IMR-90 (cell line): ENCODE results near the gene DEPDC1. TPM values are rescaled to one million over a fixed set of nuclear protein-coding genes. Genes with fewer than 3 reads are reported as not detected.
"Not testable (repeated sequence)": the region's sequence is repeated elsewhere in the genome, so short reads cannot be mapped to it uniquely, and the experiment has no call there.

ENCODE experiments used
- ATAC-seq: fragments of 200-7000 bp; cut with Tn5 transposase; 2 replicates; pipeline ENCODE4 v1.9.1; 2020; ENCODE audit warnings: low read depth, mild to moderate bottlenecking, moderate library complexity
- BruUV-seq: library from RNA; stranded (reverse); fragments of 400-500 nt; replicated peaks from 2 replicates; lab custom pipeline; 2021; lab: Mats Ljungman, UMichigan
- CTCF ChIA-PET: fragments of 300-600 bp; formaldehyde crosslinking; extraction: SDS; loops from one replicate; lab custom pipeline; 2021; ENCODE audit warnings: antibody characterized with exemption; lab: Yijun Ruan, JAX
- POLR2A ChIA-PET: fragments of 300-600 bp; sonication (Branson Sonifier 250); formaldehyde crosslinking; loops from one replicate; lab custom pipeline; 2022; ENCODE audit warnings: antibody characterized with exemption; ENCODE audit not compliant: unreplicated experiment; lab: Charles Lee
- DNase-seq: peaks from one replicate; pipeline ENCODE4 v3.0.0; 2013
- H2AFZ ChIP-seq: replicated peaks from 2 replicates; pipeline ENCODE3; 2013; ENCODE audit warnings: low read length, mild to moderate bottlenecking; ENCODE audit not compliant: poor library complexity
- H2AK5ac ChIP-seq: 2 replicates; pipeline ENCODE4 v1.6.1; 2013; ENCODE audit warnings: low read depth, low read length, inconsistent platforms
- H2AK9ac ChIP-seq: replicated peaks from 2 replicates; pipeline ENCODE3; 2013; ENCODE audit warnings: mild to moderate bottlenecking, low read depth, low read length, moderate library complexity; ENCODE audit not compliant: poor library complexity
- H2BK120ac ChIP-seq: 2 replicates; pipeline ENCODE4 v1.6.1; 2013; ENCODE audit warnings: low read depth, low read length, inconsistent platforms
- H2BK15ac ChIP-seq: 3 replicates; pipeline ENCODE4 v1.6.1; 2013; ENCODE audit warnings: low read depth, low read length, inconsistent platforms
- H2BK20ac ChIP-seq: 2 replicates; pipeline ENCODE4 v1.6.1; 2013; ENCODE audit warnings: low read depth, mild to moderate bottlenecking, inconsistent platforms, low read length, moderate library complexity
- H2BK5ac ChIP-seq: 2 replicates; pipeline ENCODE4 v1.6.1; 2013; ENCODE audit warnings: mild to moderate bottlenecking, low read depth, low read length, inconsistent platforms; ENCODE audit not compliant: poor library complexity, severe bottlenecking
- H3K14ac ChIP-seq: replicated peaks from 2 replicates; pipeline ENCODE4 v1.6.1; 2013; ENCODE audit warnings: low read depth, low read length, inconsistent platforms
- H3K18ac ChIP-seq: 2 replicates; pipeline ENCODE4 v1.6.1; 2013; ENCODE audit warnings: low read depth, low read length, control low read depth
- H3K23ac ChIP-seq: 2 replicates; pipeline ENCODE4 v1.6.1; 2013; ENCODE audit warnings: low read depth, low read length, inconsistent platforms
- H3K27ac ChIP-seq: 2 replicates; pipeline ENCODE4 v1.5.1; 2013; ENCODE audit warnings: mild to moderate bottlenecking, control low read depth, low read length; ENCODE audit not compliant: insufficient read depth
- H3K27me3 ChIP-seq: 2 replicates; pipeline ENCODE4 v1.6.1; 2013; ENCODE audit warnings: low read length; ENCODE audit not compliant: control insufficient read depth, insufficient read depth
- H3K36me3 ChIP-seq: 2 replicates; pipeline ENCODE4 v1.6.1; 2013; ENCODE audit warnings: low read length, mixed read lengths; ENCODE audit not compliant: control insufficient read depth, insufficient read depth
- H3K4ac ChIP-seq: 2 replicates; pipeline ENCODE4 v1.6.1; 2013; ENCODE audit warnings: low read depth, low read length, inconsistent platforms
- H3K4me1 ChIP-seq: 2 replicates; pipeline ENCODE4 v1.6.1; 2013; ENCODE audit warnings: low read length, mixed read lengths; ENCODE audit not compliant: control insufficient read depth, insufficient read depth
- H3K4me2 ChIP-seq: 2 replicates; pipeline ENCODE4 v1.6.1; 2013; ENCODE audit warnings: low read depth, mild to moderate bottlenecking, control low read depth, low read length, moderate library complexity
- H3K4me3 ChIP-seq: 2 replicates; pipeline ENCODE4 v1.5.1; 2013; ENCODE audit warnings: low read depth, mild to moderate bottlenecking, control low read depth, low read length, moderate library complexity; ENCODE audit not compliant: insufficient read depth
- H3K56ac ChIP-seq: 2 replicates; pipeline ENCODE4 v1.6.1; 2013; ENCODE audit warnings: low read length, inconsistent platforms; ENCODE audit not compliant: insufficient read depth; ENCODE audit errors: extremely low read depth
- H3K79me1 ChIP-seq, 2 experiments: 2 replicates each; pipeline ENCODE4 v1.6.1; 2013; ENCODE audit warnings: low read length in 2 of 2, inconsistent platforms in 1 of 2, low read depth in 1 of 2
- H3K9ac ChIP-seq: 2 replicates; pipeline ENCODE4 v1.6.1; 2013; ENCODE audit warnings: low read depth, low read length, control low read depth
- H3K9me1 ChIP-seq: 2 replicates; pipeline ENCODE4 v1.6.1; 2013; ENCODE audit warnings: low read length, inconsistent platforms; ENCODE audit not compliant: insufficient read depth
- H3K9me3 ChIP-seq: 2 replicates; pipeline ENCODE4 v1.6.1; 2013; ENCODE audit warnings: low read length; ENCODE audit not compliant: control insufficient read depth, insufficient read depth
- H4K20me1 ChIP-seq: 2 replicates; pipeline ENCODE4 v1.6.1; 2013; ENCODE audit warnings: low read length, inconsistent platforms; ENCODE audit not compliant: insufficient read depth
- H4K5ac ChIP-seq: 2 replicates; pipeline ENCODE4 v1.6.1; 2013; ENCODE audit warnings: mild to moderate bottlenecking, low read depth, low read length, control low read depth
- H4K8ac ChIP-seq, 2 experiments: 2 replicates each; pipeline ENCODE4 v1.6.1; 2013; ENCODE audit warnings: low read depth in 2 of 2, low read length in 2 of 2, control low read depth in 1 of 2, inconsistent platforms in 1 of 2
- H4K91ac ChIP-seq: 2 replicates; pipeline ENCODE4 v1.6.1; 2013; ENCODE audit warnings: low read depth, low read length, inconsistent platforms; ENCODE audit not compliant: insufficient read depth
- CHD1 ChIP-seq: IDR thresholded peaks from 2 replicates; pipeline ENCODE4 v1.6.1; 2012; ENCODE audit warnings: low read depth, low read length, improper control_type of control experiment
- CTCF ChIP-seq: conservative IDR thresholded peaks from 2 replicates; pipeline ENCODE4 v1.5.1; 2012; ENCODE audit warnings: mild to moderate bottlenecking, low read depth, low read length, improper control_type of control experiment
- MAFK ChIP-seq: IDR thresholded peaks from 2 replicates; pipeline ENCODE4 v1.6.1; 2012; ENCODE audit warnings: low read depth, low read length, improper control_type of control experiment
- MAZ ChIP-seq: IDR thresholded peaks from 2 replicates; pipeline ENCODE4 v1.6.1; 2012; ENCODE audit warnings: low read depth, mild to moderate bottlenecking, low read length, improper control_type of control experiment, moderate library complexity, borderline replicate concordance
- WGBS, 2 experiments: methylation state at CpG; one replicate each; pipeline versions ENCODE4 v1.1.5 to v1.1.7; 2013; ENCODE audit warnings: missing lambda C conversion rate in 2 of 2; ENCODE audit not compliant: insufficient read length in 1 of 2; ENCODE audit errors: extremely low coverage in 2 of 2; 5-methylcytosine and 5-hydroxymethylcytosine counted together
- dilution Hi-C: fragments of 300-500 bp; cut with HindIII; formaldehyde crosslinking; loops from one replicate; pipeline ENCODE4 v1.14.3; 2018; ENCODE audit warnings: low sequenced_read_pairs; ENCODE audit not compliant: unreplicated experiment
- in situ Hi-C: fragments of 300-500 bp; cut with MboI; formaldehyde crosslinking; loops from 3 replicates; pipeline ENCODE4 v1.14.3; 2019; ENCODE audit warnings: low sequenced_read_pairs, inconsistent platforms, mixed read lengths
- intact Hi-C: fragments of 100-400 bp; cut with micrococcal nuclease; formaldehyde crosslinking; loops from 2 replicates; pipeline ENCODE4 v1.10.0; 2022
- polyA plus RNA-seq, 3 experiments: library from polyadenylated mRNA; depleted of rRNA; stranded (reverse); fragments of >200 nt; gene quantifications; 2 replicates each; pipeline ENCODE4 v1.2.3, GENCODE V29; 2012; ENCODE audit warnings: low replicate concordance in 1 of 3
- total RNA-seq: library from RNA; depleted of rRNA; stranded (reverse); fragments of >200 nt; gene quantifications from 2 replicates; pipeline ENCODE4 v1.2.3, GENCODE V29; 2012

The DEPDC1 gene
- total and polyA plus RNA-seq, 2 of the 4 experiments (the other 2 are of a cell fraction) = 7.4 to 14.7 TPM

GRCh38 chr1:68493193-68493592 lies 3.7 kb downstream of the DEPDC1 start:
- Histone ChIP-seq H4K91ac (no peak overlapping the region), H3K4me2 (no peak overlapping the region), H3K27ac (no peak overlapping the region), H3K23ac (peak overlapping the region; percentile 86; the same call in 1 of the 2 replicates), H3K4ac (no peak overlapping the region), H2BK20ac (no peak overlapping the region), H2AFZ (no peak overlapping the region), H3K4me1 (peaks cover 2% of the 10 kb centered on the region; the same call in 1 of the 2 replicates), H2AK5ac (no peak overlapping the region), H3K27me3 (no peaks in the 10 kb centered on the region), H3K36me3 (no peaks in the 10 kb centered on the region), H3K56ac (no peak overlapping the region), H3K9me1 (no peaks in the 10 kb centered on the region), H3K4me3 (no peak overlapping the region), H4K20me1 (no peaks in the 10 kb centered on the region), H2BK15ac (no peak overlapping the region), H3K14ac (no peak overlapping the region), H4K8ac (0 out of 4 replicates have a peak overlapping the region, but pooled peaks of 1 of the 2 experiments have one; percentile 77), H3K9me3 (no peaks in the 10 kb centered on the region; the same call in 1 of the 2 replicates), H3K9ac (no peak overlapping the region; the same call in 1 of the 2 replicates), H2BK5ac (no peak overlapping the region), H4K5ac (no peak overlapping the region), H2AK9ac (no peak overlapping the region), H3K79me1 (peaks cover 29 to 38% of the 10 kb centered on the region in 2 experiments), H2BK120ac (no peak overlapping the region), H3K18ac (no peak overlapping the region)
- TF ChIP-seq MAZ (no peak), CTCF (no peak), CHD1 (no peak), MAFK (peak; percentile 36; the same call in 1 of the 2 replicates)
- no peak for DNase-seq
- intact Hi-C loops (no loop called here), in situ Hi-C loops (no loop called here), dilution Hi-C loops (no loop called here)
- POLR2A ChIA-PET = no interaction called here
- ATAC-seq = no peak
- CTCF ChIA-PET = interaction anchor here (0.6 kb wide), 1 partner anchor 49 kb away, joined by 4 read pairs; no protein-coding TSS in a partner anchor
- no TSS peak for BruUV-seq
- WGBS, 2 experiments = no CpG with 5 or more reads among the region's 2 CpGs

GRCh38 chr1:68492255-68492654 lies 4.6 kb downstream of the DEPDC1 start:
- H2BK5ac ChIP-seq, H2AK9ac ChIP-seq, H3K4me3 ChIP-seq, H3K9ac ChIP-seq, H2BK120ac ChIP-seq, H3K56ac ChIP-seq, H4K20me1 ChIP-seq, H2BK15ac ChIP-seq, H3K4me1 ChIP-seq, H3K4me2 ChIP-seq, H3K36me3 ChIP-seq, H3K9me1 ChIP-seq, intact Hi-C loops, H3K23ac ChIP-seq, dilution Hi-C loops, in situ Hi-C loops, H3K9me3 ChIP-seq, BruUV-seq, H2AK5ac ChIP-seq, H4K8ac ChIP-seq, H2AFZ ChIP-seq, ATAC-seq, H3K27ac ChIP-seq, H3K27me3 ChIP-seq, DNase-seq, H3K18ac ChIP-seq, H3K14ac ChIP-seq, CTCF ChIA-PET, H3K4ac ChIP-seq, POLR2A ChIA-PET, H4K91ac ChIP-seq, H4K5ac ChIP-seq, H2BK20ac ChIP-seq: not testable (repeated sequence)
- peaks cover 29 to 38% of the 10 kb centered on the region in 2 experiments for H3K79me1 ChIP-seq
- WGBS, 2 experiments = 100% methylated on average over 1 of the region's 6 CpGs; no CpG with 5 or more reads in 1 of the 2 experiments
